Mesendoderm (in vitro differentiated cells): ENCODE data around the gene LGR6.

Source experiments
- DNase-seq: peaks from one replicate; pipeline ENCODE4 v3.0.0; 2013
- H2AK5ac ChIP-seq: 2 replicates; pipeline ENCODE4 v1.6.1; 2013; ENCODE audit warnings: low read length, inconsistent platforms
- H2BK120ac ChIP-seq: 2 replicates; pipeline ENCODE4 v1.6.1; 2013; ENCODE audit warnings: low read depth, mild to moderate bottlenecking, low read length, moderate library complexity, mixed read lengths
- H2BK15ac ChIP-seq: replicated peaks from 2 replicates; pipeline ENCODE4 v1.6.1; 2013; ENCODE audit warnings: low read depth, mild to moderate bottlenecking, moderate library complexity
- H2BK5ac ChIP-seq: 2 replicates; pipeline ENCODE4 v1.6.1; 2013; ENCODE audit warnings: low read length, inconsistent platforms
- H3K18ac ChIP-seq: 2 replicates; pipeline ENCODE4 v1.6.1; 2013; ENCODE audit warnings: mild to moderate bottlenecking, low read length, mixed read lengths
- H3K23ac ChIP-seq: one replicate; pipeline ENCODE4 v1.6.1; 2013; ENCODE audit warnings: low read length
- H3K27ac ChIP-seq: 2 replicates; pipeline ENCODE4 v1.5.1; 2013; ENCODE audit warnings: low read depth, mild to moderate bottlenecking, inconsistent platforms, low read length, moderate library complexity
- H3K27me3 ChIP-seq: 2 replicates; pipeline ENCODE4 v1.6.1; 2013; ENCODE audit warnings: low read length, control low read depth, mild to moderate bottlenecking, inconsistent platforms; ENCODE audit not compliant: insufficient read depth, poor library complexity
- H3K36me3 ChIP-seq: 2 replicates; pipeline ENCODE4 v1.6.1; 2013; ENCODE audit warnings: low read length, inconsistent platforms; ENCODE audit not compliant: control insufficient read depth, insufficient read depth
- H3K4ac ChIP-seq: one replicate; pipeline ENCODE4 v1.6.1; 2013; ENCODE audit warnings: low read depth, mild to moderate bottlenecking, low read length, moderate library complexity
- H3K4me1 ChIP-seq: 2 replicates; pipeline ENCODE4 v1.6.1; 2013; ENCODE audit warnings: low read depth, low read length, inconsistent platforms; ENCODE audit not compliant: control insufficient read depth
- H3K4me2 ChIP-seq: 2 replicates; pipeline ENCODE4 v1.6.1; 2013; ENCODE audit warnings: low read length
- H3K4me3 ChIP-seq: 2 replicates; pipeline ENCODE4 v1.5.1; 2013; ENCODE audit warnings: mild to moderate bottlenecking, low read length
- H3K56ac ChIP-seq: one replicate; pipeline ENCODE4 v1.6.1; 2013; ENCODE audit warnings: low read length
- H3K79me1 ChIP-seq: 2 replicates; pipeline ENCODE4 v1.6.1; 2013; ENCODE audit warnings: low read length, inconsistent platforms
- H3K79me2 ChIP-seq: 2 replicates; pipeline ENCODE4 v1.6.1; 2013; ENCODE audit warnings: mild to moderate bottlenecking, low read length; ENCODE audit not compliant: control insufficient read depth, insufficient read depth
- H3K9ac ChIP-seq: 2 replicates; pipeline ENCODE4 v1.6.1; 2013; ENCODE audit warnings: low read length, inconsistent platforms
- H4K5ac ChIP-seq: one replicate; pipeline ENCODE4 v1.6.1; 2013; ENCODE audit warnings: low read length
- H4K8ac ChIP-seq: one replicate; pipeline ENCODE4 v1.6.1; 2013; ENCODE audit warnings: low read depth, mild to moderate bottlenecking, control low read depth, low read length, moderate library complexity
- WGBS: extraction: QIAGEN DNeasy Blood & Tissue Kit; methylation state at CpG from one replicate; pipeline ENCODE4 v1.1.7; 2013; ENCODE audit warnings: low lambda C conversion rate, missing lambda C conversion rate; ENCODE audit not compliant: insufficient coverage; ENCODE audit errors: extremely low coverage; 5-methylcytosine and 5-hydroxymethylcytosine counted together

Gene LGR6

GRCh38 chr1:202151045-202151444 is 42.6 kb upstream of the LGR6 start:
- Histone ChIP-seq H3K79me1 (no peaks in the 10 kb centered on the region), H3K9ac (no peak overlapping the region), H3K36me3 (no peaks in the 10 kb centered on the region), H3K27ac (no peak overlapping the region), H3K4me1 (no peaks in the 10 kb centered on the region), H2BK15ac (no peak overlapping the region), H3K27me3 (no peaks in the 10 kb centered on the region), H3K79me2 (no peaks in the 10 kb centered on the region), H4K5ac (no peak overlapping the region), H3K4me2 (no peak overlapping the region), H2AK5ac (no peak overlapping the region), H3K18ac (no peak overlapping the region), H3K4ac (no peak overlapping the region), H2BK5ac (no peak overlapping the region), H3K56ac (no peak overlapping the region), H2BK120ac (no peak overlapping the region), H3K4me3 (no peak overlapping the region), H4K8ac (no peak overlapping the region), H3K23ac (no peak overlapping the region)
- WGBS = no CpG with 5 or more reads among the region's 2 CpGs
- no peak for DNase-seq

- H2BK5ac ChIP-seq = no peak overlapping the region
- H3K79me2 ChIP-seq = no peaks in the 10 kb centered on the region
- H2AK5ac ChIP-seq = no peak overlapping the region
- no peak overlapping the region for H3K4me3 ChIP-seq
- H3K4me2 ChIP-seq = no peak overlapping the region
- no peaks in the 10 kb centered on the region for H3K27me3 ChIP-seq
- H3K27ac ChIP-seq = no peak overlapping the region
- no peak overlapping the region for H3K23ac ChIP-seq
- H3K36me3 ChIP-seq = no peaks in the 10 kb centered on the region
- no peaks in the 10 kb centered on the region for H3K79me1 ChIP-seq
- no peak overlapping the region for H4K8ac ChIP-seq
- no peak overlapping the region for H4K5ac ChIP-seq
- H3K9ac ChIP-seq = no peak overlapping the region
- no peak overlapping the region for H3K4ac ChIP-seq
- no peak overlapping the region for H2BK120ac ChIP-seq
- no peaks in the 10 kb centered on the region for H3K4me1 ChIP-seq
- no peak overlapping the region for H3K18ac ChIP-seq
- DNase-seq = no peak
- H2BK15ac ChIP-seq = no peak overlapping the region
- no peak overlapping the region for H3K56ac ChIP-seq
- no CpG with 5 or more reads among the region's 10 CpGs for WGBS
Observed at GRCh38 chr1:202152399-202152798, 41.2 kb upstream of the LGR6 start.

- Histone ChIP-seq H4K5ac (no peak overlapping the region), H3K27ac (no peak overlapping the region), H3K4me2 (no peak overlapping the region), H3K79me2 (no peaks in the 10 kb centered on the region), H2BK120ac (no peak overlapping the region), H2BK5ac (no peak overlapping the region), H3K36me3 (no peaks in the 10 kb centered on the region), H2AK5ac (no peak overlapping the region), H3K4me3 (no peak overlapping the region), H3K9ac (no peak overlapping the region), H3K4me1 (no peaks in the 10 kb centered on the region), H3K18ac (no peak overlapping the region), H3K23ac (no peak overlapping the region), H3K4ac (no peak overlapping the region), H4K8ac (no peak overlapping the region), H3K56ac (no peak overlapping the region), H3K27me3 (no peaks in the 10 kb centered on the region), H2BK15ac (no peak overlapping the region), H3K79me1 (no peaks in the 10 kb centered on the region)
- no CpG with 5 or more reads among the region's 4 CpGs for WGBS
- no peak for DNase-seq
Observed at GRCh38 chr1:202153284-202153683, 40.3 kb upstream of the LGR6 start.

GRCh38 chr1:202154148-202154765 is 39.3 kb upstream of the LGR6 start:
- Histone ChIP-seq H3K4ac (no peak overlapping the region), H3K4me2 (no peak overlapping the region), H3K27me3 (no peaks in the 10 kb centered on the region), H3K79me1 (no peaks in the 10 kb centered on the region), H2BK120ac (no peak overlapping the region), H2BK5ac (no peak overlapping the region), H3K36me3 (no peaks in the 10 kb centered on the region), H2BK15ac (no peak overlapping the region), H3K9ac (no peak overlapping the region), H2AK5ac (no peak overlapping the region), H3K4me3 (no peak overlapping the region), H3K4me1 (peaks cover 2% of the 10 kb centered on the region), H3K56ac (no peak overlapping the region), H3K18ac (no peak overlapping the region), H4K5ac (no peak overlapping the region), H3K79me2 (no peaks in the 10 kb centered on the region), H3K23ac (no peak overlapping the region), H4K8ac (no peak overlapping the region), H3K27ac (no peak overlapping the region)
- no CpG with 5 or more reads among the region's 10 CpGs for WGBS
- no peak for DNase-seq

- no peak overlapping the region for H2BK5ac ChIP-seq
- H3K4me1 ChIP-seq = peaks cover 9% of the 10 kb centered on the region
- no peak overlapping the region for H3K4me3 ChIP-seq
- H3K56ac ChIP-seq = no peak overlapping the region
- no peak overlapping the region for H2BK120ac ChIP-seq
- no peak overlapping the region for H4K5ac ChIP-seq
- H3K36me3 ChIP-seq = no peaks in the 10 kb centered on the region
- H3K23ac ChIP-seq = no peak overlapping the region
- no peak overlapping the region for H3K18ac ChIP-seq
- H3K27me3 ChIP-seq = no peaks in the 10 kb centered on the region
- no peak overlapping the region for H3K4me2 ChIP-seq
- H2BK15ac ChIP-seq = no peak overlapping the region
- H3K4ac ChIP-seq = no peak overlapping the region
- DNase-seq = peak; percentile 94
- no peak overlapping the region for H4K8ac ChIP-seq
- H3K79me1 ChIP-seq = no peaks in the 10 kb centered on the region
- H3K79me2 ChIP-seq = no peaks in the 10 kb centered on the region
- no CpG with 5 or more reads among the region's 11 CpGs for WGBS
- no peak overlapping the region for H3K27ac ChIP-seq
- no peak overlapping the region for H3K9ac ChIP-seq
- H2AK5ac ChIP-seq = no peak overlapping the region
Observed at GRCh38 chr1:202154766-202155477, 38.7 kb upstream of the LGR6 start.
